Heart left ventricle (tissue), 13 donors: Measurements from ENCODE around the gene ARHGEF7.

Source experiments
- POLR2A ChIP-seq, 2 donors: fragments of 450-650 bp; IDR thresholded peaks; one replicate each; pipeline ENCODE4 v1.6.1; 2017; ENCODE audit warnings: antibody characterized with exemption in 2 of 2, mild to moderate bottlenecking in 2 of 2, moderate library complexity in 2 of 2
- TF ChIP-seq, protein P1 (sequence below), 12 donors: fragments of 200-600 bp; sonication (generic) in 4 of 12; IDR thresholded peaks; one replicate each; pipeline versions ENCODE4 v1.5.0 to v1.8.0; 2018 to 2022; ENCODE audit warnings: antibody characterized with exemption in 12 of 12, mild to moderate bottlenecking in 5 of 12
- donor health status: ischemic (EF 13 %, LVEDD 7.1; RV severe dilation, severe dysfunction).
- donor health status: DM: no; HTN: yes; CAD: no.
- donor health status: DM: no; HTN: no; CAD: no.
- donor health status: ischemic (EF 25% LVEDD 6.9; RV normal size, moderate dysfunction).
- donor health status: ischemic (EF 25% LVEDD 5.7; RV mildly dilated, moderate dysfunction).
- donor health status: ischemic (EF 35%, LVEDD 5.7; RV mildly dilated, moderate dysfunction).
- donor health status: nonischemic (EF 11% LVEDD 7.7; RV severe dilation, severe dysfunction).
- donor health status: DM: yes; HTN: yes; CAD: no.
- donor health status: PGD.
- donor health status: ischemic (EF 29% LVEDD 5.4; RV normal size, mild dysfunction).
- donor health status: nonischemic (EF 23%, LVEDD 6.1; RV moderate dilation, normal function).

DNA sequence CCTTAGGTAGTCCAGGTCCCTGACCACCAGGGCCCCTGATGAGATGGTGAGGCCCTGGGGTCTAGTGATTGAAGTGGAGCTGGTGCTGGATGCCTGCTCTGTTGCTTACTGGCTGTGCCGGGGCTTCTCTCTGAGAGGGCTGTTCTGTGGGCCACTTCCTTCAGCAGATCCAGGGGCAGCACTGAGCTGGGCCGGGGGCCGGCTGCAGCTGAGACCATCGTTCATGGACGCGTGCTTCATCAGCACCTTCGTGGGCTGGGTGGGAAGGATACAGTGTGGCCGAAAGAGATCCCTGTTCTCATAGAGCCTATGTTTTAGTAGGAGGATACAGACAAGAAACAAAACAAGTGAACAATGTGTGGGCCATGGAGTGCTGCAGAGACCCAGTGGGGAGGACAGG, 172.1 kb downstream of the ARHGEF7 start:
- TF ChIP-seq, protein P1, sequence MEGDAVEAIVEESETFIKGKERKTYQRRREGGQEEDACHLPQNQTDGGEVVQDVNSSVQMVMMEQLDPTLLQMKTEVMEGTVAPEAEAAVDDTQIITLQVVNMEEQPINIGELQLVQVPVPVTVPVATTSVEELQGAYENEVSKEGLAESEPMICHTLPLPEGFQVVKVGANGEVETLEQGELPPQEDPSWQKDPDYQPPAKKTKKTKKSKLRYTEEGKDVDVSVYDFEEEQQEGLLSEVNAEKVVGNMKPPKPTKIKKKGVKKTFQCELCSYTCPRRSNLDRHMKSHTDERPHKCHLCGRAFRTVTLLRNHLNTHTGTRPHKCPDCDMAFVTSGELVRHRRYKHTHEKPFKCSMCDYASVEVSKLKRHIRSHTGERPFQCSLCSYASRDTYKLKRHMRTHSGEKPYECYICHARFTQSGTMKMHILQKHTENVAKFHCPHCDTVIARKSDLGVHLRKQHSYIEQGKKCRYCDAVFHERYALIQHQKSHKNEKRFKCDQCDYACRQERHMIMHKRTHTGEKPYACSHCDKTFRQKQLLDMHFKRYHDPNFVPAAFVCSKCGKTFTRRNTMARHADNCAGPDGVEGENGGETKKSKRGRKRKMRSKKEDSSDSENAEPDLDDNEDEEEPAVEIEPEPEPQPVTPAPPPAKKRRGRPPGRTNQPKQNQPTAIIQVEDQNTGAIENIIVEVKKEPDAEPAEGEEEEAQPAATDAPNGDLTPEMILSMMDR (IDR thresholded peaks at IDR 0.05), result no peak
- TF ChIP-seq POLR2A (IDR thresholded peaks at IDR 0.05), result no peak
